GM19099 (cell line): ENCODE measurements around the gene VPS29.

Source experiments
- POLR2A ChIP-seq: IDR thresholded peaks from 3 replicates; pipeline ENCODE4 v1.6.1; 2011; ENCODE audit warnings: low read depth; ENCODE audit not compliant: insufficient read length; ENCODE audit errors: extremely low read depth

VPS29 gene

GRCh38 chr12:110466791-110467190, 35.1 kb downstream of the VPS29 start:
- TF ChIP-seq POLR2A: no peak

GRCh38 chr12:110465024-110465423, 36.9 kb downstream of the VPS29 start:
- no peak for TF ChIP-seq POLR2A

- no peak for TF ChIP-seq POLR2A
Measured at GRCh38 chr12:110458756-110459155, 43.2 kb downstream of the VPS29 start.

- no peak for TF ChIP-seq POLR2A
Measured at GRCh38 chr12:110453569-110454296, 48.2 kb downstream of the VPS29 start.

GRCh38 chr12:110451263-110451662, 50.6 kb downstream of the VPS29 start:
- TF ChIP-seq POLR2A: no peak

- TF ChIP-seq POLR2A: peak; percentile 84
Measured at GRCh38 chr12:110449799-110450497, 52.0 kb downstream of the VPS29 start, which contains the start of gene ARPC3. ARPC3 (minus strand) TSS chr12:110450337; CDS start chr12:110450260, 77 bp downstream.

GRCh38 chr12:110444455-110444854, 57.5 kb downstream of the VPS29 start:
- TF ChIP-seq POLR2A: no peak
